ENCODE results near the gene MYH9.

MYH9 gene

GRCh38 chr22:36350751-36351594 lies 36.8 kb downstream of the MYH9 start:
- H3K9me3 ChIP-seq (replicated peaks in 1 of 11): no peaks in the 10 kb centered on the region
- peaks cover 54 to 89% (median 71%) of the 10 kb centered on the region in 10 experiments for H3K4me1 ChIP-seq
- TF ChIP-seq Cebpa-rat (IDR thresholded peaks at IDR 0.05): no peak
- peak overlapping the region; percentile 2 to 99 (median 75); a peak in 11 of 22 replicates for H3K4me2 ChIP-seq
- peak overlapping the region in 7 of 11 experiments; percentile 8 to 49 (median 32); a peak in 8 of 22 replicates for H3K27ac ChIP-seq
- H3K9ac ChIP-seq: peak overlapping the region in 6 of 11 experiments; percentile 1 to 36 (median 30); a peak in 4 of 22 replicates
- H4K20me1 ChIP-seq: peaks cover 98 to 100% (median 100%) of the 10 kb centered on the region in 11 experiments
- H3K27me3 ChIP-seq: no peaks in the 10 kb centered on the region
- H3K36me3 ChIP-seq: peaks cover 25 to 99% (median 90%) of the 10 kb centered on the region in 11 experiments
- H3K4me3 ChIP-seq: no peak overlapping the region

- Histone ChIP-seq H4K20me1 (peaks cover 98 to 100% (median 100%) of the 10 kb centered on the region in 11 experiments), H3K4me3 (no peak overlapping the region), H3K36me3 (peaks cover 33 to 100% (median 96%) of the 10 kb centered on the region in 11 experiments), H3K27me3 (no peaks in the 10 kb centered on the region), H3K9me3 (replicated peaks in 1 of 11) (no peaks in the 10 kb centered on the region), H3K4me2 (peak overlapping the region in 1 of 11 experiments; percentile 1; a peak in 1 of 22 replicates), H3K27ac (no peak overlapping the region), H3K4me1 (peaks cover 41 to 86% (median 66%) of the 10 kb centered on the region in 10 experiments), H3K9ac (no peak overlapping the region)
- TF ChIP-seq Cebpa-rat (IDR thresholded peaks at IDR 0.05): no peak
Observed at GRCh38 chr22:36349726-36350125, 38.0 kb downstream of the MYH9 start.

GRCh38 chr22:36348760-36349159 lies 39.0 kb downstream of the MYH9 start:
- TF ChIP-seq Cebpa-rat (IDR thresholded peaks at IDR 0.05): no peak

GRCh38 chr22:36347094-36347493 lies 40.7 kb downstream of the MYH9 start:
- Histone ChIP-seq H3K9ac (no peak overlapping the region), H3K4me1 (peaks cover 15 to 85% (median 48%) of the 10 kb centered on the region in 10 experiments), H3K4me2 (no peak overlapping the region; a peak in 1 of 22 replicates), H3K36me3 (peaks cover 59 to 100% (median 97%) of the 10 kb centered on the region in 11 experiments), H3K4me3 (no peak overlapping the region), H3K9me3 (replicated peaks in 1 of 11) (no peaks in the 10 kb centered on the region), H4K20me1 (peaks cover 98 to 100% (median 100%) of the 10 kb centered on the region in 11 experiments), H3K27ac (no peak overlapping the region), H3K27me3 (no peaks in the 10 kb centered on the region)
- TF ChIP-seq Cebpa-rat (IDR thresholded peaks at IDR 0.05): no peak

More at GRCh38 chr22:36348760-36349159, 39.0 kb downstream of the MYH9 start:
- Histone ChIP-seq H3K4me3 (no peak overlapping the region), H3K9ac (no peak overlapping the region), H3K27me3 (no peaks in the 10 kb centered on the region), H3K9me3 (replicated peaks in 1 of 11) (no peaks in the 10 kb centered on the region), H3K27ac (no peak overlapping the region), H3K4me1 (peaks cover 32 to 85% (median 60%) of the 10 kb centered on the region in 10 experiments), H3K4me2 (no peak overlapping the region), H3K36me3 (peaks cover 42 to 100% (median 97%) of the 10 kb centered on the region in 11 experiments), H4K20me1 (peaks cover 98 to 100% (median 100%) of the 10 kb centered on the region in 11 experiments)

- Histone ChIP-seq H3K36me3 (peaks cover 87 to 100% (median 97%) of the 10 kb centered on the region in 11 experiments), H3K4me3 (no peak overlapping the region), H3K9ac (peak overlapping the region in 1 of 11 experiments; percentile 30; a peak in 1 of 22 replicates), H3K9me3 (replicated peaks in 1 of 11) (no peaks in the 10 kb centered on the region), H3K27me3 (no peaks in the 10 kb centered on the region), H3K4me2 (peak overlapping the region in 3 of 11 experiments; percentile 14 to 42 (median 19); a peak in 3 of 22 replicates), H4K20me1 (peaks cover 98 to 100% (median 100%) of the 10 kb centered on the region in 11 experiments), H3K27ac (no peak overlapping the region), H3K4me1 (peaks cover 20 to 89% (median 49%) of the 10 kb centered on the region in 10 experiments)
- TF ChIP-seq Cebpa-rat (IDR thresholded peaks at IDR 0.05): no peak
Observed at GRCh38 chr22:36344106-36344827, 43.5 kb downstream of the MYH9 start.

GRCh38 chr22:36343720-36344105 lies 44.1 kb downstream of the MYH9 start:
- no peak overlapping the region for H3K27ac ChIP-seq
- H3K36me3 ChIP-seq: peaks cover 92 to 100% (median 97%) of the 10 kb centered on the region in 11 experiments
- H3K4me3 ChIP-seq: no peak overlapping the region

GRCh38 chr22:36343070-36343719 lies 44.6 kb downstream of the MYH9 start:
- H3K4me1 ChIP-seq: peaks cover 30 to 95% (median 59%) of the 10 kb centered on the region in 10 experiments
- no peak overlapping the region for H3K27ac ChIP-seq
- H3K27me3 ChIP-seq: no peaks in the 10 kb centered on the region
- no peak overlapping the region for H3K4me3 ChIP-seq
- H3K4me2 ChIP-seq: peak overlapping the region in 2 of 11 experiments; percentile 9 to 10; a peak in 1 of 22 replicates
- no peak for TF ChIP-seq Cebpa-rat (IDR thresholded peaks at IDR 0.05)
- peaks cover 98 to 100% (median 100%) of the 10 kb centered on the region in 11 experiments for H4K20me1 ChIP-seq
- H3K9ac ChIP-seq: peak overlapping the region in 1 of 11 experiments; percentile 27; a peak in 2 of 22 replicates
- H3K36me3 ChIP-seq: peaks cover 92 to 100% (median 97%) of the 10 kb centered on the region in 11 experiments
- H3K9me3 ChIP-seq (replicated peaks in 1 of 11): no peaks in the 10 kb centered on the region

More at GRCh38 chr22:36343720-36344105, 44.1 kb downstream of the MYH9 start:
- 0 out of 22 replicates have a peak overlapping the region, but pooled peaks of 1 of the 11 experiments have one; percentile 19 for H3K4me2 ChIP-seq
- H3K9me3 ChIP-seq (replicated peaks in 1 of 11): no peaks in the 10 kb centered on the region
- H3K27me3 ChIP-seq: no peaks in the 10 kb centered on the region
- peaks cover 25 to 90% (median 54%) of the 10 kb centered on the region in 10 experiments for H3K4me1 ChIP-seq
- TF ChIP-seq Cebpa-rat (IDR thresholded peaks at IDR 0.05): no peak
- H3K9ac ChIP-seq: peak overlapping the region in 1 of 11 experiments; percentile 30; a peak in 1 of 22 replicates
- H4K20me1 ChIP-seq: peaks cover 98 to 100% (median 100%) of the 10 kb centered on the region in 11 experiments

- H3K27ac ChIP-seq: no peak overlapping the region
- H4K20me1 ChIP-seq: peaks cover 100% of the 10 kb centered on the region in 11 experiments
- no peaks in the 10 kb centered on the region for H3K27me3 ChIP-seq
- H3K4me3 ChIP-seq: no peak overlapping the region
- peak overlapping the region in 4 of 11 experiments; percentile 10 to 90 (median 20); a peak in 4 of 22 replicates for H3K4me2 ChIP-seq
- peaks cover 46 to 99% (median 69%) of the 10 kb centered on the region in 10 experiments for H3K4me1 ChIP-seq
- no peaks in the 10 kb centered on the region for H3K9me3 ChIP-seq (replicated peaks in 1 of 11)
- peak overlapping the region in 1 of 11 experiments; percentile 21; a peak in 1 of 22 replicates for H3K9ac ChIP-seq
- TF ChIP-seq Cebpa-rat (IDR thresholded peaks at IDR 0.05): no peak
- peaks cover 90 to 100% (median 99%) of the 10 kb centered on the region in 11 experiments for H3K36me3 ChIP-seq
Observed at GRCh38 chr22:36341640-36342041, 46.1 kb downstream of the MYH9 start.

All from BLaER1 treated with 17β-estradiol and CSF1 and Interleukin-3, amounts not matched to agents 10 nM and 100 nM (cell line).